Adipocyte (in vitro differentiated cells): Measurements from ENCODE around the gene SPN.

ENCODE experiments used
- DNase-seq: peaks from one replicate; pipeline ENCODE4 v3.0.0-alpha.2; 2015; ENCODE audit warnings: low read depth
- H3K27me3 ChIP-seq: replicated peaks from 2 replicates; pipeline ENCODE4 v1.7.0; 2013; ENCODE audit warnings: mild to moderate bottlenecking, low read length, moderate library complexity; ENCODE audit not compliant: control insufficient read depth, insufficient read depth
- H3K36me3 ChIP-seq: 2 replicates; pipeline ENCODE4 v1.7.0; 2013; ENCODE audit warnings: low read length, mild to moderate bottlenecking, moderate library complexity; ENCODE audit not compliant: control insufficient read depth, insufficient read depth, severe bottlenecking
- H3K4me1 ChIP-seq: 2 replicates; pipeline ENCODE4 v1.7.0; 2013; ENCODE audit warnings: mild to moderate bottlenecking, low read length, moderate library complexity; ENCODE audit not compliant: control insufficient read depth, insufficient read depth
- H3K4me3 ChIP-seq: 2 replicates; pipeline ENCODE4 v1.7.0; 2013; ENCODE audit warnings: mild to moderate bottlenecking, low read length, moderate library complexity
- H3K9ac ChIP-seq: 2 replicates; pipeline ENCODE4 v1.7.0; 2013; ENCODE audit warnings: mild to moderate bottlenecking, low read length, moderate library complexity
- H3K9me3 ChIP-seq: 2 replicates; pipeline ENCODE4 v1.7.0; 2013; ENCODE audit warnings: mild to moderate bottlenecking, low read length, moderate library complexity; ENCODE audit not compliant: control insufficient read depth

SPN gene

DNA sequence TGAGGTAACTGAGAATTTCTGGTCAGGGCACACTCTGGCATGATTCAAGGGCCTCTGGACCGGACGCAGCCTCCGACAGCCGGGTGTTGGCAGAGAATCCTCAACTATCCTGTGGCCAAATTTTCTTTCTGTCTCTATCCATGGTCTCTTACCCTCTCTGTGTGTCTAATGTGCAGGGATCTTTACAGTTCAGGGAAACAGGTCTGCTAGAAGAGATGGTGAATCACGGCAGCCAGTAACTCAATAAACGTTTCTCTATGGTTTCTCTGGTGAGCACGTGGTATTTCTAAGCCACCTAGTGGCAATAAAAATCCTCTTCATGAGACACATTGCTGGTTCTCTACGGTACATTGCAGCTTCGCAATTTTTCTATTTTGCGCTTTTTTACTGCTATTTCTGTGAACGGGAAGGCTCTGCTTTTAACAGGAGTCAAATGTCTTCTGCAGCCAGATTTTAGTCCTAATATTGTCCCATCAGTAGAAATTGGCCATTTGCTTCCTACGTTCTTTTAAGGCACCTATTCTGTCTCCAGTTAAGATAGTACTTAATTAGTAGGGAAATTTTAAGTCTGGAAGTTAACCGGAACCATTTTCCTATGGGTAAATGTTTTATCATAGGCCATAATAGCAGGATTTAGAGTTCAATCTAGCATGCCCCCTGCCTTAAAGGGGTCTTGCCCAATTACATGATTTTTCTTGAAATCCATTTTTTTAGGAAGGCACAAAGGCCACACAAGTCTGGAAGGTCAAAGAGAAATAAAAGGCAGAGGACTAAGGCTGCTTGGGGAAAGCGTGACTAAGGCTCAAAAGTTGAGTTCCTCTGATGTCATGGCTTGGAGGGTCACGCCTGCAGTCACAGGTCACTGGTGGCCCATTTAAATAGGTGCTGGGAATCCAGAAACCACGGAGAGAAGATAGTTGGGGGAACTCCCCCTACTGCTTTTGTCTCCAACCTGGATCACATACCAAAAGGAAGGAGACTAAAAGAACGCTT is 47.5 kb downstream of the SPN start:
- Histone ChIP-seq H3K27me3 (peaks cover 13% of the 10 kb centered on the region), H3K9ac (no peak overlapping the region), H3K4me3 (no peak overlapping the region), H3K36me3 (no peaks in the 10 kb centered on the region), H3K9me3 (no peaks in the 10 kb centered on the region), H3K4me1 (peaks cover 6% of the 10 kb centered on the region)
- peak; percentile 79 for DNase-seq

DNA sequence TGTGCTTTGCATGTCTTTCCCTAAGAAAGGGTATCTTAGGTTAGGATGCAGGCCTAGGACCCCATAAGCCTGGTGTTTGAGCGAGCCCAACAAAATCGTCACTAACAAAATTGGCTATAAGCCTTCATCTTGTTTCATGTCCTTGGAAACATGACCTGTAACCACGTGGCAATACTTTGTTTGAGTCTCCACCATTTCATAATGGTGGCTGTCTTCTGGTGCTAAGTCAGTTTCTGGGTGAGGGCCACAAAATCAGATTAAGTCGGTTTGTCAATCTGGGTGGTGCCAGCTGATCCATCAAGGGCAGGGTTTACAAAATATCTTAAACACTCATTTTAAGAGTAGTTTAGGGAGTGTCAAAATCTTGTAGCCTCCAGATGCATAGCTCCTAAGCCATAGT is 49.8 kb downstream of the SPN start:
- H3K27me3 ChIP-seq, result peaks cover 13% of the 10 kb centered on the region

DNA sequence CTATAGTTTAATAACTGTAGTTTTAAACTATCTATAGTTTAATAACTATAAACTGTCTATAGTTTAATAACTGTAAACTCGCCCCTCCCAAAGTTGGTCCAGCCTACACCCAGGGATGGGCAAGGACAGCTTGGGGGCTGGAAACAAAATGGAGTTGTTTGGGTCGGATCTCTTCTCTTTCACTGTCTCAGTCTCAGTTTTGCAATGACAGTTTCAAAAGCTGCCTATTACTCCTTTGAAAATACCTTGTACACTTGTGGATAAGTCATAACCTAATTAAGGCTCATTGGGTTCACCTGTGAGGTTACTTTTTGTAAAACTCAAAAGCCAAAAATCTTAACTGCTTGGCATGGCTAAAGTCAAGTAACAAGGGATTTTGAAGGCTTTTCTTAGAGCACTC is 51.3 kb downstream of the SPN start:
- Histone ChIP-seq H3K36me3 (no peaks in the 10 kb centered on the region), H3K27me3 (peaks cover 15% of the 10 kb centered on the region), H3K4me3 (no peak overlapping the region), H3K9ac (no peak overlapping the region), H3K4me1 (peaks cover 6% of the 10 kb centered on the region), H3K9me3 (no peaks in the 10 kb centered on the region)
- no peak for DNase-seq

More for the DNA sequence above, 49.8 kb downstream of the SPN start:
- peaks cover 6% of the 10 kb centered on the region for H3K4me1 ChIP-seq
- H3K4me3 ChIP-seq, result no peak overlapping the region
- H3K36me3 ChIP-seq, result no peaks in the 10 kb centered on the region
- no peaks in the 10 kb centered on the region for H3K9me3 ChIP-seq
- DNase-seq, result no peak
- no peak overlapping the region for H3K9ac ChIP-seq

DNA sequence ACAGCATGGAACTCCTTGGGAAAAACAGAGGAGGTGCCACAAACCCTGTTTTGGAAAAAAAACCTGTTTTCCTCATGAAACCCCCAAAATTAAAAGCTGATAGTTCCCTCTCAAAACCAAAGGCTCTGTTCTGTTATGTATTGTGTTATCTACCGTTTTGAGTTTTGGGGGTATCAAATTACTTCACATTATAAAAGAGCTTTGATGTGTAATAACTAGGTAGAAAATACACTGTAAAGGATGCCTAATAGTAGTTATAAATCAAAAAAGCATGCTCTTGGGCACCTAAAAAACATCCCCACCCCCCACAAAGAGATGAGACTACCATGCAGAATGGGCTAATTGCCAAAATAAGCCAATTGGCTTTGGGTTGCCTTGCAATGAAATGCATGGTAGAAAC is 51.9 kb downstream of the SPN start:
- no peaks in the 10 kb centered on the region for H3K9me3 ChIP-seq
- H3K36me3 ChIP-seq, result no peaks in the 10 kb centered on the region
- no peak for DNase-seq
- peaks cover 15% of the 10 kb centered on the region for H3K27me3 ChIP-seq
- no peak overlapping the region for H3K4me3 ChIP-seq
- H3K9ac ChIP-seq, result no peak overlapping the region
- H3K4me1 ChIP-seq, result peaks cover 6% of the 10 kb centered on the region

DNA sequence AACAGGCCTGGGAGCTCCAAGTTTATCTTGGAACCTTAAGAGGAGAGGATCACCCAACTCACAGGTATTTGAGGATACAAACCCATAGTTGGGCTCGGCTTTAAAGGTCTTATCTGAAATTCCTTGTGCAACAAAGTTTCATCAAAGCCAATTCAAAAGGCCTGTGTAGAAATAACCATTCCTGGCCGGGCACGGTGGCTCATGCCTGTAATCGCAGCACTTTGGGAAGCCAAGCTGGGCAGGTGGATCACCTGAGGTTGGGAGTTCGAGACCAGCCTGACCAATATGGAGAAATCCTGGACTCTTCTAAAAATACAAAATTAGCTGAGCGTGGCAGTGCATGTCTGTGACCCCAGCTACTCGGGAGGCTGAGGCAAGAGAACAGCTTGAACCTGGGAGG is 54.1 kb downstream of the SPN start:
- Histone ChIP-seq H3K9me3 (no peaks in the 10 kb centered on the region), H3K9ac (no peak overlapping the region), H3K27me3 (peaks cover 15% of the 10 kb centered on the region), H3K36me3 (no peaks in the 10 kb centered on the region), H3K4me3 (no peak overlapping the region), H3K4me1 (no peaks in the 10 kb centered on the region)
- no peak for DNase-seq

DNA sequence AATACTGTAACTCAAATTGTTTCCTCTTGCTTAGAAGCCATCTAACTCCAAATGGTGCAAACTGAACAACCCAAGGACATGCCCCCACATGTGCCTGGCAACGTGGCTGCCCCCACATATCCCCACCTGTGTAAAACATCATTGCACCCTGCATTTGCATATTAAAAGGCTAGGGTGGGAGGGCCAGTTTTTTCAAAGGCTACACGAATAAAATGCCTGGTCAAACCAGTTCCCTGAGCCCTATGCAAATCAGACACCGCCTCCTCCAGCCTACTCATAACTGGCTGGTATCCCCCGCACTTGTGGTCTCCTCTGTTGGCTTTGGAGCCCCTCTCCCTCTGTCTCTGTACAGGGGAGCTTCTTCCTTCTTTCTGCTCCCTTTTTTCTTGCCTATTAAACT is 56.0 kb downstream of the SPN start:
- peaks cover 15% of the 10 kb centered on the region for H3K27me3 ChIP-seq
- no peaks in the 10 kb centered on the region for H3K9me3 ChIP-seq
- no peaks in the 10 kb centered on the region for H3K4me1 ChIP-seq
- H3K9ac ChIP-seq, result no peak overlapping the region
- H3K36me3 ChIP-seq, result no peaks in the 10 kb centered on the region
- DNase-seq, result no peak
- H3K4me3 ChIP-seq, result no peak overlapping the region
